Naive B cell (primary cell): Measurements from ENCODE around the gene RAB39B. TPM values are rescaled to one million over a fixed set of nuclear protein-coding genes. Genes with fewer than 3 reads are reported as not detected.

Experiments used
- polyA plus RNA-seq, 6 donors: library from polyadenylated mRNA; unstranded; fragments of 300-500 nt; fragmentation: Illumina TruSeq; gene quantifications; one replicate each; pipeline ENCODE4 v1.2.3, GENCODE V29; 2021; ENCODE audit warnings: low read depth in 6 of 6

RAB39B gene
- polyA plus RNA-seq, 6 donors from 2014 or later, result 1.9 to 6.4 (median 5.3) TPM

Other genes with a start within 250 kb of the RAB39B start
- gene F8, start 241.8 kb downstream of the RAB39B start, polyA plus RNA-seq, result 1 to 10 TPM in 4 of 6 donors, under 1 TPM in 1, not detected in 1; 0.24 to 2.3 (median 1.4) TPM
- 100 to 1,000 TPM; 153 to 203 (median 175) TPM for gene FUNDC2, start 237.6 kb downstream of the RAB39B start, polyA plus RNA-seq
- 10 to 100 TPM; 18.2 to 23.6 (median 21.5) TPM for gene CMC4, start 193.4 kb downstream of the RAB39B start, polyA plus RNA-seq
- 10 to 100 TPM; 23.2 to 37.5 (median 30.0) TPM for gene MTCP1, start 193.4 kb downstream of the RAB39B start, polyA plus RNA-seq
- gene BRCC3, start 193.0 kb downstream of the RAB39B start, polyA plus RNA-seq, result 10 to 100 TPM; 16.3 to 26.8 (median 24.7) TPM
- gene VBP1, start 48.0 kb downstream of the RAB39B start, polyA plus RNA-seq, result 10 to 100 TPM; 67.8 to 84.4 (median 73.8) TPM
- gene CLIC2, start 70.1 kb upstream of the RAB39B start, polyA plus RNA-seq, result under 1 TPM in 2 of 6 donors, not detected in 4; 0.41 to 0.44 TPM
- gene F8A2, start 117.6 kb upstream of the RAB39B start, polyA plus RNA-seq, result not detected
- gene F8A3, start 194.1 kb upstream of the RAB39B start, polyA plus RNA-seq, result 10 to 100 TPM in 2 of 6 donors, 1 to 10 TPM in 3, under 1 TPM in 1; 0.32 to 34.5 (median 4.2) TPM